Activated CD4-positive, alpha-beta T cell treated with anti-CD3 and anti-CD28 coated beads, Interleukin-2, Interleukin-6, amounts not matched to agents 100 ng/mL and 50 ng/mL, durations not matched to agents 16 hours and 8 hours (primary cell): ENCODE results near the gene EIF3I.
A peak's percentile ranks its signal among the peaks of the same experiment; 100 is the strongest.

Experiments
- DNase-seq: peaks from one replicate; pipeline ENCODE4 v3.0.0-alpha.2; 2020

The EIF3I gene

GRCh38 chr1:32198237-32199042, 23.8 kb upstream of the EIF3I start:
- DNase-seq, result no peak

DNA sequence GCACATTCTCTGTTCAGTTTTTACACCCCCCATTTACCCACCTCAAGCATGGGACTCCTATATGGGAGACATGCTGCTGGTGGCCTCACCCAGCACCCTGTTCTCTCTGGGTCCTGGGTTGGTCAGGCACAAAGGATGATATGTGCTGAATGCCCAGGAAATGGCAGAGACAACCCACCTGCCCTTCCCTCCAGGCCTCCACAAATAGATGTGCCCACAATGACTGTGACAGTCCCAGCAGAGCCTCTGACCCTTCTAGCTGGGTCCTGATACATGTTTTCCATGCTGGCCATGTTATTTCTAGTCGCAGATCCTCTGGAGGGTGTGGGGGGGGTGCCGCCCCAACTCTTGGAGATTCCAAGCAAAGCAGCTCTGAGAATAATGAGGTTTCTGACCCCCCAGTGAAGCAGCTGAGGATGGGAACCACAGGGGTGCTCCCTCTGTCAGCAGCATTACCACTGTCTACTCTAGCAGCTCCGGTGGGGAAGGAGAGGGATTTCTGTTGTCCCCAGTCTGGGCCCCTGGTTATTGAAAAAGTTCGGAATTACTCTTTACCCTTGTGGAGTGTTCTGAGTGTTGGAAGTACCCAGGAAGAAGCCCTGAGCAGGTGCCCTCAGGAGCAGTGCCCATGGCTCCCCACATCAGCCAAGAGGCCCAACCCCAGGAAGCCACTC, 23.0 kb upstream of the EIF3I start:
- DNase-seq, result no peak

- no peak for DNase-seq
These were observed 22.5 kb upstream of the EIF3I start for GRCh38 chr1:32199717-32200072.

GRCh38 chr1:32200226-32201010, 21.8 kb upstream of the EIF3I start, which contains the start of gene CCDC28B:
Gene CCDC28B (plus strand): TSS chr1:32200595. CDS start chr1:32201936, 1,341 bp downstream.
- peak; percentile 51 for DNase-seq

- peak; percentile 86 for DNase-seq
These were observed 21.0 kb upstream of the EIF3I start for GRCh38 chr1:32201011-32201855.

DNA sequence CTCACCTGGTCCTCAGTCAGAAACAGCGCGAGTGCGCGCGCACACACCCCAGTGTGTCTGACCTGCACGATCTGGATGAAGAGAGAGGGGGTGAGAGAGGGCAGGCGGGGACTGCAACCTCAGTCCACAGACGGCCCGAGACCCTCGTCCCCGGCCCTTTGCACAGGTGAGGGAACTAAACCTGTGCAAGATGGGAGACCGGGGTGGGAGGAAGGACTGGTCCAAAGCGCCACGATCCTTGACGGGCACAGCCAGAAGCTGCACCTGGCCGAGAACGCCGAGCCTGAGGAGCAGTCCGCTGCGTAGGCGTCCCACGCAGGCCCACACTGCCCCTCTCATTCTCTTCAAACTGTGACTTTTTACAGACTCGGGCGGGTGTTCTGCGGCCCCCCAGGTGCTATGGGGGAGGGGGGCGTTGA, 17.3 kb upstream of the EIF3I start:
- no peak for DNase-seq

GRCh38 chr1:32205401-32206370, 16.5 kb upstream of the EIF3I start, which contains the start of gene IQCC:
Gene IQCC (plus strand): TSS chr1:32205671. CDS start chr1:32205682, 11 bp downstream.
- peak; percentile 92 for DNase-seq

GRCh38 chr1:32208469-32208868, 13.7 kb upstream of the EIF3I start:
- no peak for DNase-seq

GRCh38 chr1:32208891-32209328, 13.3 kb upstream of the EIF3I start, which contains the start of gene DCDC2B:
Gene DCDC2B (plus strand): TSS chr1:32209089. CDS start chr1:32209094, 5 bp downstream.
- no peak for DNase-seq

DNA sequence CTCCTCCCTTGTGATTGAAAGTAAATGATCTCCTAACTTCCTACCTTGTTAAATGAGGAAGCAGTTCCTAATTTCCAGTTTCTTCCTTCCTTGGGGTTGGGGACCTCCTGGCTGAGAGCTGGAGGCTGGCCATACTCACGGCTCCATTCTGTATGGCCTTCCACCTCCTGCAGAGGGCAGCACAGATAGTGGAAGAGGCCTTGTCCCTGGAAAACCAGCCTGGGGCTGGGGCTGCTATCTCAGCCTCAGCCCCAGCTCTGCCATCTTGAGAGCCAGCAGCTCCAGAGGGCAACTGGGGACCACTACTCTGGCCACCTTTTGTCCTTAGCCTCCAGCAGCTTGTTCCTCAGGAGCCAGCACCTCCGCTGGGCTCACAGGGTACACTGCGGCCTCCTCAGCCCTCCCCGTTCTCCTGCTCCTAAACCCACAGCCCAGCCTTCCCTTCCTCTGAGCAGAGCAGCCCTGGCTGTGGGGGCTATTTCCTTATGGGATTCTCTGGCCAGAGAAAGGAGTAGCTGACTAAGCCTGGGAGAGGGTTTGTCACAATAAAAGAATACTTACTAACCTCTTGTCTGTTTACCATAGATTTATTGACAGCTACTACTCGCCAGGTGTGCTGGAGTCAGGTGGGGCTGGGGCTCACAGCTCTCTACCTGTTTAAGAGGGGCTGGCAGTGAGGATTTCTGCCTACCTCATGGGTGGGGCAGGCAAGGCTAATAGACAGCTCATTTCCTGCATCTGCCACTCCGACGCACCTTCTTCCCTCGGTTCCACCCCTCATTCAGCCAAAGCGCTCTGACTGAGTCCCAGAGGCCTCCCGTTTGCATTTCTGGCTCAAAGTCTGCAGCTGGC, 6.4 kb upstream of the EIF3I start:
- DNase-seq, result peak; percentile 69

GRCh38 chr1:32216566-32216965, 5.6 kb upstream of the EIF3I start:
- no peak for DNase-seq

DNA sequence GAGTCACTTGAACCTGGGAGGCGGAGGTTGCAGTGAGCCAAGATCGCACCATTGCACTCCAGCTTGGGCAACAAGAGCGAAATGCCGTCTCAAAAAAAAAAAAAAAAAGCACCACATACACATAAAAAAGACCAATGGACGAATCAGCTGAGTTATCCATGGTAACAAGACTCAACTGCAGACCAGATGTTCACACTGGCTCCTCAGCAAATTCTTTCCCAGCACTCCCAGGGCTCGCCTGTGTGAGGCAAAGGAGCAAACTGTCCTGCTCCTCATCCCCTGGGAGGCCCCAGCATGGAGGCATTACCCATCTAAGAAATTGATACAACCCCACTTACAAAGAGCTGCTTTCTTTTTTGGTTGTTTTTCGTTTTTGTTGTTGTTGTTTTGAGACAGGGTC, 3.2 kb upstream of the EIF3I start:
- DNase-seq, result no peak

DNA sequence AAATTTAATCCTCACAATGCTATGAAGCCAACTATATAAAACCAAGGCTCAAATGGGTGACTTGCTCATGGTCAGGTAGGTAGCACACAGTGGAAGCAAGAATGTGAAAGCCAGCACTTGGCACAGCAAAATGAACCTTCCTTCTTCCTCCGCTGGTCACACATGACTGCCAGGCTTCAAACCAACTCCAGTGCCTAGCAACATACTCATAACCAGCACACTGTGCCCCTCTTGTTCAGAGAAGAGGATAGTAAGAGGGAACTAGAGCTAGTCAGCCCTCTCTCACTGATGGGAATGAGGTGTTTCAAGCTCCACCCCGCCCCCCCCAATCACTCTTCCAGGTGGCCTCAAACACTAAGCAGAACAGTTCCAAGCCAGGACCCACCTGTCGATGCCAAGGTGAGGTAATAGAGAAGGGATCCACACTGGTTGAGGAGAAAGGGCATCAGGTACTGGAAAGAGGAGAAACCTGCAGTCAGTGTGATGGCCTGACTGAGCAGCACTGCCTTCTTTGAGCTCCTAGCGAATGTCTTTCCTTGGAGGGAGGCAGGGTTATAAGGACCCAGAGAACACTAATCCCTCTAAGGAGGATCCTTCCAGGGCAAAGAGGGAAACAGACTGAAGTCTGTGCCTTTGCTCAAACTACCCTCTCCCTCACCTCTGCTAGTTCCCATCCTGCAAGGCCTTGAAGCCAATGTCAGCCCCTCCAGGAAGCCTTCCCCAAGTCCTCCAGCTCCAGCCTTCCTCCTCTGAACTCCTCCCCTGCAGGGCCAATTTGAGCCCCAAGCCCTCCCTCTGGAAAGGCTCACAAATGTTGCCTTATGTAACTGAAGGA, 1.2 kb upstream of the EIF3I start:
- no peak for DNase-seq

GRCh38 chr1:32221581-32221979, 627 bp upstream of the EIF3I start:
- no peak for DNase-seq

GRCh38 chr1:32223683-32224082, 1.5 kb downstream of the EIF3I start:
- DNase-seq, result no peak

DNA sequence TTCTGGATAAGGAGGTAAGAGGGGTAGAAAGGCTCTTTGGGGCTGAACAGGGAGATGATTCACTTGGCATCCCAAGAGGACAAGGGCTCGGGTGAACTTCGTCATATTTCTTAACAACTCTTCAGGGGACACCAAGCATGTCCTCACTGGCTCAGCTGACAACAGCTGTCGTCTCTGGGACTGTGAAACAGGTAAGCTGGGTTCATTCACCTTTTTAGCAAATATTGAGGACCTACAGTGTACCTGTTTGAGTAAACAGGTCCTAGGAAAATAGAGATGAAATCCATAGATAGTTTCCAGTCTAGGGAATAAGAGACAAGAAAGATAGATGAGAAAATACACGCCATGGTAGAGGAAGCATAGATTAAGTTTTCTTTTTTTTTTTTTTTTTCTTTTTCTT, 2.1 kb downstream of the EIF3I start:
- DNase-seq, result no peak

- DNase-seq, result no peak
These were observed 6.6 kb downstream of the EIF3I start for GRCh38 chr1:32228771-32229170.

- DNase-seq, result no peak
These were observed 9.7 kb downstream of the EIF3I start for GRCh38 chr1:32231843-32232432.
